ENCODE results near the gene TMEM203. TPM values are rescaled to one million over a fixed set of nuclear protein-coding genes. Genes with fewer than 3 reads are reported as not detected.
A peak's percentile ranks its signal among the peaks of the same experiment; 100 is the strongest.

The TMEM203 gene
- total and polyA plus RNA-seq, 10 of the 15 experiments (the other 5 are each of a cell fraction or from before 2014, with no cell fraction given) = 7.2 to 68.1 (median 33.8) TPM

DNA sequence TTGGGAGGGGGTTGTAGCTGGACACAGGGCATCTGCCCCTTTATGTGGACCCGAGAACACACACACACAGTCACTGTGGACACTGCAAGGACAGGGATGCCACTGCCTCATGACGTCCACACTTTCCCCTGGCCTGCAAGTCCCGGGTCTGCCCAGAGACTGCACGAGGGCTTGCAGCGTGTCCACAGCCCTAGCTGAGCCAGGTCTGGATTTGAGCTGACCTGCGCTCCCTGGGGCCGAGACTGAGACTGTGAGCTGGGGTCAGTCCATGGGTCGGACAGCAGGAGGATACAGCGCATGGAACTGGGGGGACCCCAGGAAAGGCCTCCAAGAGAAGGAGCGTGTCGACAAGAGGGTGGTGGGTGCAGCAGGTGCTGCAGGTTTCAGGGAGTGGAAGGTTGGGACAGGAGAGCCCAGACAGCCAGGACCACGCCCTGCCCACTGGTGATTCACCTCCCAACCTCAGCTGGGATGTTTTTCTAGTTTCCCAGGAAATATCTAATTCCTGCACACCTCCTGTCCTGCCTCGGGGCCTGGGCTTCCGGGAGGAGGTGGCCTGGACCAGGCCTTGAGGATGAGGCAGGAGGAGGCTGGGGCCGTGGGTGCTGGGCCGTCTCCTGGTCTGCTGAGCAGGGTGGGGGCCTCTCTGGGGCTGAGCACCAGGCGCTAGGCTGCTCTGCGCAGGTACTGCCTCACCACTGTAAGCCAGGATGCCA, 21.0 kb upstream of the TMEM203 start:
- Histone ChIP-seq H3K4me1 (ENCODE audit: control insufficient read depth, insufficient read depth, low read length) (peaks cover 16% of the 10 kb centered on the region), H3K79me2 (ENCODE audit: control insufficient read depth, insufficient read depth, low read length) (no peaks in the 10 kb centered on the region), H4K20me1 (ENCODE audit: control insufficient read depth, insufficient read depth) (no peaks in the 10 kb centered on the region), H2AFZ (ENCODE audit: control insufficient read depth, low read depth, low read length) (no peak overlapping the region), H3K27me3 (replicated peaks in 1 of 2; ENCODE audit: control insufficient read depth in 2 of 2, insufficient read depth in 2 of 2, low read length in 1 of 2) (no peaks in the 10 kb centered on the region), H3K9ac (ENCODE audit: control insufficient read depth, insufficient read depth, low read length) (no peak overlapping the region), H3K4me3 (no peak overlapping the region), H3K27ac (ENCODE audit: control insufficient read depth, insufficient read depth) (no peak overlapping the region), H3K36me3 (ENCODE audit: control insufficient read depth in 2 of 2, insufficient read depth in 2 of 2, low read length in 1 of 2) (no peaks in the 10 kb centered on the region), H3K4me2 (ENCODE audit: control insufficient read depth, insufficient read depth) (no peak overlapping the region), H3K9me3 (replicated peaks; ENCODE audit: control insufficient read depth, insufficient read depth, low read length) (no peaks in the 10 kb centered on the region)
- 66% methylated on average over 17 of the region's 18 CpGs for WGBS (ENCODE audit: insufficient coverage, insufficient replicate concordance, low lambda C conversion rate, missing lambda C conversion rate)
- ChIA-PET CTCF (interaction anchor here (0.7 to 6.4 kb wide), 14 partner anchors 12 to 197 kb away, joined by 3 to 52 read pairs (median 6); partner anchors contain the start of genes ANAPC2, SSNA1 and TUBB4B), POLR2A (interaction anchor here (1.0 to 1.5 kb wide), 4 partner anchors 24 to 131 kb away, joined by 3 to 4 read pairs (median 4); no protein-coding TSS in a partner anchor), RAD21 (ENCODE audit: unreplicated experiment) (interaction anchor here (0.8 to 1.9 kb wide), 7 partner anchors 28 to 180 kb away, joined by 3 to 10 read pairs (median 4); no protein-coding TSS in a partner anchor), SMC1A (ENCODE audit: uncharacterized antibody, unreplicated experiment) (interaction anchor here (0.9 to 3.3 kb wide), 3 partner anchors 99 to 108 kb away, joined by 3 to 11 read pairs (median 5); no protein-coding TSS in a partner anchor)
- intact Hi-C loops (cut with micrococcal nuclease; ENCODE audit: unreplicated experiment) (loop anchor here (1.0 to 10.0 kb wide), 2 partner anchors 108 to 182 kb away; partner anchors contain the start of gene NPDC1), in situ Hi-C loops (cut with MboI) (loop anchor here (5.0 kb wide), 1 partner anchor 104 kb away; no protein-coding TSS in a partner anchor)
- BruUV-seq (replicated peaks) = no TSS peak
- no peak for ATAC-seq
- FAIRE-seq = no peak
- no peak for DNase-seq (ENCODE audit: low read depth, low spot score)
- TF ChIP-seq, protein P1, sequence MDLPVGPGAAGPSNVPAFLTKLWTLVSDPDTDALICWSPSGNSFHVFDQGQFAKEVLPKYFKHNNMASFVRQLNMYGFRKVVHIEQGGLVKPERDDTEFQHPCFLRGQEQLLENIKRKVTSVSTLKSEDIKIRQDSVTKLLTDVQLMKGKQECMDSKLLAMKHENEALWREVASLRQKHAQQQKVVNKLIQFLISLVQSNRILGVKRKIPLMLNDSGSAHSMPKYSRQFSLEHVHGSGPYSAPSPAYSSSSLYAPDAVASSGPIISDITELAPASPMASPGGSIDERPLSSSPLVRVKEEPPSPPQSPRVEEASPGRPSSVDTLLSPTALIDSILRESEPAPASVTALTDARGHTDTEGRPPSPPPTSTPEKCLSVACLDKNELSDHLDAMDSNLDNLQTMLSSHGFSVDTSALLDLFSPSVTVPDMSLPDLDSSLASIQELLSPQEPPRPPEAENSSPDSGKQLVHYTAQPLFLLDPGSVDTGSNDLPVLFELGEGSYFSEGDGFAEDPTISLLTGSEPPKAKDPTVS (IDR thresholded peaks at IDR 0.05; ENCODE audit: low read depth, low read length) = no peak
- TF ChIP-seq EP300 (IDR thresholded peaks at IDR 0.05; ENCODE audit: borderline replicate concordance in 1 of 2, control insufficient read depth in 1 of 2, low read depth in 2 of 2, low read length in 2 of 2) = no peak
- peak; percentile 5 for TF ChIP-seq POLR2A (IDR thresholded peaks at IDR 0.05; ENCODE audit: low read depth, low read length)

All from GM12878 (cell line).